RCC 7860 (cell line): ENCODE results near the gene GRIN2A.

Experiments used
- DNase-seq: peaks from one replicate; pipeline ENCODE4 v3.0.0-alpha.2; 2015; ENCODE audit warnings: low spot score
- FAIRE-seq: peaks from 2 replicates; lab custom pipeline; 2012; peaks lifted over from hg19 to GRCh38; lab: Jason Lieb, UNC

Gene GRIN2A

GRCh38 chr16:10188236-10188635 is 6.0 kb upstream of the GRIN2A start:
- no peak for DNase-seq
- no peak for FAIRE-seq

GRCh38 chr16:10181196-10182162 is 749 bp downstream of the GRIN2A start:
- DNase-seq, result no peak
- no peak for FAIRE-seq

GRCh38 chr16:10180771-10181163 is 1.5 kb downstream of the GRIN2A start:
- FAIRE-seq (no peak), DNase-seq (no peak)

GRCh38 chr16:10180042-10180770 is 2.0 kb downstream of the GRIN2A start:
- no peak for FAIRE-seq

GRCh38 chr16:10178526-10178925 is 3.7 kb downstream of the GRIN2A start:
- DNase-seq (no peak), FAIRE-seq (no peak)

More at GRCh38 chr16:10180042-10180770, 2.0 kb downstream of the GRIN2A start:
- no peak for DNase-seq

GRCh38 chr16:10178080-10178479 is 4.1 kb downstream of the GRIN2A start:
- FAIRE-seq (no peak), DNase-seq (no peak)

- DNase-seq (peak; percentile 20), FAIRE-seq (no peak)
These were observed 9.2 kb downstream of the GRIN2A start for GRCh38 chr16:10172848-10173655.

GRCh38 chr16:10171221-10171620 is 11.0 kb downstream of the GRIN2A start:
- no peak for DNase-seq
- no peak for FAIRE-seq

- FAIRE-seq (no peak), DNase-seq (no peak)
These were observed 12.3 kb downstream of the GRIN2A start for GRCh38 chr16:10169904-10170410.

GRCh38 chr16:10169031-10169430 is 13.2 kb downstream of the GRIN2A start:
- DNase-seq (no peak), FAIRE-seq (no peak)

- DNase-seq, result peak; percentile 7
These were observed 14.0 kb downstream of the GRIN2A start for GRCh38 chr16:10168258-10168657.

GRCh38 chr16:10165643-10166042 is 16.6 kb downstream of the GRIN2A start:
- no peak for DNase-seq
- FAIRE-seq, result no peak

More at GRCh38 chr16:10168258-10168657, 14.0 kb downstream of the GRIN2A start:
- FAIRE-seq, result peak; percentile 59

GRCh38 chr16:10162981-10163380 is 19.2 kb downstream of the GRIN2A start:
- DNase-seq, result no peak
- no peak for FAIRE-seq

GRCh38 chr16:10156099-10156498 is 26.1 kb downstream of the GRIN2A start:
- no peak for FAIRE-seq
- DNase-seq, result no peak

- FAIRE-seq (no peak), DNase-seq (no peak)
These were observed 27.8 kb downstream of the GRIN2A start for GRCh38 chr16:10154389-10154788.

- DNase-seq (no peak), FAIRE-seq (no peak)
These were observed 28.2 kb downstream of the GRIN2A start for GRCh38 chr16:10153985-10154384.

- DNase-seq (no peak), FAIRE-seq (no peak)
These were observed 30.5 kb downstream of the GRIN2A start for GRCh38 chr16:10151718-10152117.

- no peak for DNase-seq
- no peak for FAIRE-seq
These were observed 31.3 kb downstream of the GRIN2A start for GRCh38 chr16:10150906-10151305.

GRCh38 chr16:10145542-10146035 is 36.6 kb downstream of the GRIN2A start:
- DNase-seq (no peak), FAIRE-seq (no peak)

GRCh38 chr16:10141671-10142070 is 40.6 kb downstream of the GRIN2A start:
- FAIRE-seq, result no peak

GRCh38 chr16:10138881-10139280 is 43.3 kb downstream of the GRIN2A start:
- FAIRE-seq, result no peak
- DNase-seq, result no peak

More at GRCh38 chr16:10141671-10142070, 40.6 kb downstream of the GRIN2A start:
- no peak for DNase-seq
